Mesothelial cell of epicardium (in vitro differentiated cells): ENCODE data around the gene FBXO30. TPM values are rescaled to one million over a fixed set of nuclear protein-coding genes. Genes with fewer than 3 reads are reported as not detected.

ENCODE experiments used
- DNase-seq, 2 experiments: peaks; one replicate each; pipeline ENCODE4 v3.0.0; 2021; ENCODE audit warnings: low spot score in 2 of 2; ENCODE audit not compliant: unreplicated experiment in 2 of 2
- H3K27ac Mint-ChIP-seq: 2 replicates; pipeline ENCODE4 v1.8.0; 2021; ENCODE audit warnings: mixed read lengths
- H3K27me3 Mint-ChIP-seq: 2 replicates; pipeline ENCODE4 v1.8.0; 2021; ENCODE audit warnings: low read depth, mixed read lengths
- H3K36me3 Mint-ChIP-seq: 2 replicates; pipeline ENCODE4 v1.8.0; 2021; ENCODE audit warnings: mixed read lengths
- H3K4me1 Mint-ChIP-seq: 2 replicates; pipeline ENCODE4 v1.8.0; 2021; ENCODE audit warnings: mixed read lengths
- H3K4me3 Mint-ChIP-seq: 2 replicates; pipeline ENCODE4 v1.8.0; 2021; ENCODE audit warnings: mild to moderate bottlenecking, moderate library complexity, mixed read lengths
- H3K9me3 Mint-ChIP-seq: 2 replicates; pipeline ENCODE4 v1.8.0; 2021; ENCODE audit warnings: mixed read lengths
- CTCF ChIP-seq: fragments of 200-600 bp; sonication (generic); IDR thresholded peaks from one replicate; pipeline ENCODE4 v1.5.0; 2021; ENCODE audit warnings: antibody characterized with exemption; ENCODE audit not compliant: unreplicated experiment
- total RNA-seq: library from RNA; stranded (reverse); gene quantifications from 3 replicates; pipeline ENCODE4 v1.2.1, GENCODE V29; 2021

FBXO30 gene
- total RNA-seq, 1 donor from 2014 or later = 9.2 TPM

- Mint-ChIP-seq H3K4me1 (peaks cover 4% of the 10 kb centered on the region), H3K27me3 (no peaks in the 10 kb centered on the region), H3K27ac (no peak overlapping the region), H3K4me3 (no peak overlapping the region), H3K9me3 (peaks cover 12% of the 10 kb centered on the region), H3K36me3 (peaks cover 41% of the 10 kb centered on the region)
- DNase-seq = no peak
- no peak for TF ChIP-seq CTCF
Observed at GRCh38 chr6:145801021-145801420, 13.6 kb downstream of the FBXO30 start.

- Mint-ChIP-seq H3K9me3 (no peaks in the 10 kb centered on the region), H3K4me1 (peaks cover 4% of the 10 kb centered on the region), H3K27me3 (no peaks in the 10 kb centered on the region), H3K27ac (no peak overlapping the region), H3K4me3 (no peak overlapping the region), H3K36me3 (peaks cover 19% of the 10 kb centered on the region)
- TF ChIP-seq CTCF = no peak
- DNase-seq = no peak
Observed at GRCh38 chr6:145798530-145798929, 16.1 kb downstream of the FBXO30 start.

GRCh38 chr6:145789443-145789842 is 25.2 kb downstream of the FBXO30 start:
- H3K9me3 Mint-ChIP-seq = peaks cover 66% of the 10 kb centered on the region
- H3K4me1 Mint-ChIP-seq = no peaks in the 10 kb centered on the region
- peaks cover 63% of the 10 kb centered on the region for H3K36me3 Mint-ChIP-seq

GRCh38 chr6:145787688-145788087 is 26.9 kb downstream of the FBXO30 start:
- H3K27ac Mint-ChIP-seq = no peak overlapping the region
- H3K9me3 Mint-ChIP-seq = peaks cover 69% of the 10 kb centered on the region
- peaks cover 66% of the 10 kb centered on the region for H3K36me3 Mint-ChIP-seq
- H3K4me1 Mint-ChIP-seq = no peaks in the 10 kb centered on the region
- DNase-seq = no peak
- TF ChIP-seq CTCF = no peak
- no peaks in the 10 kb centered on the region for H3K27me3 Mint-ChIP-seq
- H3K4me3 Mint-ChIP-seq = no peak overlapping the region

More at GRCh38 chr6:145789443-145789842, 25.2 kb downstream of the FBXO30 start:
- TF ChIP-seq CTCF = no peak
- H3K27me3 Mint-ChIP-seq = no peaks in the 10 kb centered on the region
- no peak overlapping the region for H3K4me3 Mint-ChIP-seq
- DNase-seq = no peak
- H3K27ac Mint-ChIP-seq = no peak overlapping the region

- H3K27ac Mint-ChIP-seq = no peak overlapping the region
- no peak for DNase-seq
- H3K9me3 Mint-ChIP-seq = peaks cover 72% of the 10 kb centered on the region
- no peak for TF ChIP-seq CTCF
- no peak overlapping the region for H3K4me3 Mint-ChIP-seq
- H3K4me1 Mint-ChIP-seq = no peaks in the 10 kb centered on the region
- peaks cover 59% of the 10 kb centered on the region for H3K36me3 Mint-ChIP-seq
- H3K27me3 Mint-ChIP-seq = no peaks in the 10 kb centered on the region
Observed at GRCh38 chr6:145784683-145785082, 29.9 kb downstream of the FBXO30 start.

- Mint-ChIP-seq H3K4me1 (no peaks in the 10 kb centered on the region), H3K9me3 (peaks cover 68% of the 10 kb centered on the region), H3K36me3 (peaks cover 51% of the 10 kb centered on the region), H3K27me3 (no peaks in the 10 kb centered on the region), H3K4me3 (no peak overlapping the region), H3K27ac (no peak overlapping the region)
- no peak for TF ChIP-seq CTCF
- no peak for DNase-seq
Observed at GRCh38 chr6:145783796-145784195, 30.8 kb downstream of the FBXO30 start.
